Peyer's patch (tissue), 4 donors: Measurements from ENCODE around the gene RYR1. TPM values are rescaled to one million over a fixed set of nuclear protein-coding genes. Genes with fewer than 3 reads are reported as not detected.

Source experiments
- DNase-seq, 3 donors: peaks; one replicate each; pipeline ENCODE4 v3.0.0-alpha.2; 2017 to 2019
- H3K27ac ChIP-seq, 4 donors: fragments of 200-600 bp; sonication (generic); one replicate each; pipeline ENCODE4 v1.5.1; 2016 to 2019
- H3K27me3 ChIP-seq, 2 donors: fragments of 200-600 bp; sonication (generic); one replicate each; pipeline ENCODE4 v1.5.1; 2019
- H3K36me3 ChIP-seq, 3 donors: fragments of 200-600 bp; sonication (generic); one replicate each; pipeline ENCODE4 v1.5.1; 2016 to 2019
- H3K4me1 ChIP-seq, 4 donors: fragments of 200-600 bp; sonication (generic); one replicate each; pipeline ENCODE4 v1.5.1; 2016 to 2019
- H3K4me3 ChIP-seq, 4 donors: fragments of 200-600 bp; sonication (generic); 1 replicate in 3 of 4; 2 replicates in 1 of 4; pipeline ENCODE4 v1.5.1; 2016 to 2019; ENCODE audit warnings: mild to moderate bottlenecking in 1 of 4
- H3K9me3 ChIP-seq, 4 donors: fragments of 200-600 bp; sonication (generic); one replicate each; pipeline ENCODE4 v1.5.1; 2016 to 2019; ENCODE audit warnings: mild to moderate bottlenecking in 1 of 4
- POLR2A ChIP-seq, 2 donors: fragments of 450-650 bp; IDR thresholded peaks; one replicate each; pipeline ENCODE4 v1.5.1; 2017; ENCODE audit warnings: antibody characterized with exemption in 2 of 2, mild to moderate bottlenecking in 2 of 2, moderate library complexity in 2 of 2
- total RNA-seq, 4 donors: library from RNA; depleted of rRNA; stranded (reverse); fragments of >200 nt; gene quantifications; one replicate each; pipeline ENCODE4 v1.1.0, GENCODE V29; 2016
- TF ChIP-seq, protein P1 (sequence below), 6 experiments: fragments of 450-650 bp in 4 of 6; fragments of 200-600 bp in 2 of 6; sonication (generic) in 1 of 6; IDR thresholded peaks; one replicate each; pipeline ENCODE4 v1.5.1; 2017 to 2019; ENCODE audit warnings: antibody characterized with exemption in 6 of 6, mild to moderate bottlenecking in 3 of 6, moderate library complexity in 1 of 6

The RYR1 gene
- total RNA-seq, 4 donors from 2014 or later, result 0.35 to 4.6 (median 3.4) TPM

DNA sequence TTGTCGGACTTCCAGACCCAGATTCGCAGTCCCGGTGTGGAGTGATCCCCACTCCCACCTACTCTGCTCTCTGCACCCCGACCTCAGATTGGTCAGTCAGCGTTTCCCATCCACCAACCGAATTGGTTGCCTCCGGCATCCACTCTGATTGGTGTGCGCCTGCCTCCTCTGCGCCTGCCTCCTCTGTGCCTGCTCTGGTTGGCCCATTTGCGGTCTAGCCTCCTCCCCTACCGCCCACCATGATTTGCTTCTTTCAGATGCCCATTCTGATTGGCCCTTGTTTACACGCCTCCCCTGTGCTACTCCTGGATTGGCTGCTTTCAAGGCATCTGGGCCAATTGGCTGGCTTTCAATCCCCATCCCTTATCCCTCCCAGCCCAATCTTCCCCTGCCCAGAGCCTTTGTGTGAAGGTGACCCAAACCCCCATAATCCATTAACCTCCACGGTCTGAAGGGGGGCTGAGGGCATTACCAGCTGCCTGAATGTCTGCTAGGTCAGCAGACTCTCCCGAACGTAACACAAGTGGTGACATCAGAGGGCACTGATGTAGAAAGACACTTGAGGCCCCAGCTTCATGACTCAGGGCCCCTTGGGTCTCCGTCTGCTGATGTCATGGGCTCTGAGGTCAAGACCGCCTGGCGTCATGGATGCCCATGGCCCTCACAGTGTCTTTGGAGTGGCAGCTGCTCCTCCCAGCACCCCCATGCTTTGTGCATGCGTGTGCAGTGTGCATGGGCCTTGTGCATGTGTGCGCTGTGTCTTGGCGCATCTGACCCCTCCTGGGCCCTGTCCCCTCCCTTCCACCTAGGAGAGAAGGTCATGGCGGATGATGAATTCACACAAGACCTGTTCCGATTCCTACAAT is 103.8 kb downstream of the RYR1 start:
- peaks cover 0 to 6% (median 2%) of the 10 kb centered on the region in 4 donors for H3K4me1 ChIP-seq
- DNase-seq, result no peak
- peak overlapping the region in 2 of 4 donors; percentile 13 to 52 for H3K27ac ChIP-seq
- no peak overlapping the region for H3K4me3 ChIP-seq
- no peak for TF ChIP-seq POLR2A (IDR thresholded peaks at IDR 0.05)
- TF ChIP-seq, protein P1, sequence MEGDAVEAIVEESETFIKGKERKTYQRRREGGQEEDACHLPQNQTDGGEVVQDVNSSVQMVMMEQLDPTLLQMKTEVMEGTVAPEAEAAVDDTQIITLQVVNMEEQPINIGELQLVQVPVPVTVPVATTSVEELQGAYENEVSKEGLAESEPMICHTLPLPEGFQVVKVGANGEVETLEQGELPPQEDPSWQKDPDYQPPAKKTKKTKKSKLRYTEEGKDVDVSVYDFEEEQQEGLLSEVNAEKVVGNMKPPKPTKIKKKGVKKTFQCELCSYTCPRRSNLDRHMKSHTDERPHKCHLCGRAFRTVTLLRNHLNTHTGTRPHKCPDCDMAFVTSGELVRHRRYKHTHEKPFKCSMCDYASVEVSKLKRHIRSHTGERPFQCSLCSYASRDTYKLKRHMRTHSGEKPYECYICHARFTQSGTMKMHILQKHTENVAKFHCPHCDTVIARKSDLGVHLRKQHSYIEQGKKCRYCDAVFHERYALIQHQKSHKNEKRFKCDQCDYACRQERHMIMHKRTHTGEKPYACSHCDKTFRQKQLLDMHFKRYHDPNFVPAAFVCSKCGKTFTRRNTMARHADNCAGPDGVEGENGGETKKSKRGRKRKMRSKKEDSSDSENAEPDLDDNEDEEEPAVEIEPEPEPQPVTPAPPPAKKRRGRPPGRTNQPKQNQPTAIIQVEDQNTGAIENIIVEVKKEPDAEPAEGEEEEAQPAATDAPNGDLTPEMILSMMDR (IDR thresholded peaks at IDR 0.05), result no peak
- H3K27me3 ChIP-seq, result no peaks in the 10 kb centered on the region
- peaks cover 0 to 7% (median 0%) of the 10 kb centered on the region in 4 donors for H3K9me3 ChIP-seq
- no peaks in the 10 kb centered on the region for H3K36me3 ChIP-seq

DNA sequence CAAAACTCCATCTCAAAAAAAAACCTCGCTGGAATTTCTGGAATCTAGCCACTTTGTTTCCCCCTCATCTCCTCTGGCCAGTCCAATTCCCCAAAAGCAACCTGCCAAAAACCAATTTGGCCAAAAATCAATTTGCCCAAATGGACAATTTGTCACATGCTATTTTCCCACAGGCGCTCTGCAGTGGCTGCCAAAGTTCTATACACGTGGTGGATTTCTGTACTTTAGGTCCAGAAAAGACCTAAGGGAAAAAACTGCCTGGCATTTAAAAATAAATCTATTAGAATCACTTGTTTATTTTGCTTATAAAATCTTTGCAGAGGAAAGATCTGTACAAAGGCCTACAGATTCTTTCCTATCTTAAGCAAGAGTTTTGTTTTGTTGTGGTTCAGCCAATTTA is 104.9 kb downstream of the RYR1 start:
- Histone ChIP-seq H3K9me3 (peaks cover 0 to 7% (median 0%) of the 10 kb centered on the region in 4 donors), H3K36me3 (no peaks in the 10 kb centered on the region), H3K27ac (peak overlapping the region in 3 of 4 donors; percentile 29 to 52 (median 43)), H3K4me1 (peaks cover 0 to 6% (median 2%) of the 10 kb centered on the region in 4 donors), H3K4me3 (no peak overlapping the region), H3K27me3 (no peaks in the 10 kb centered on the region)
- TF ChIP-seq, protein P1 (IDR thresholded peaks at IDR 0.05), result no peak
- no peak for TF ChIP-seq POLR2A (IDR thresholded peaks at IDR 0.05)
- no peak for DNase-seq

DNA sequence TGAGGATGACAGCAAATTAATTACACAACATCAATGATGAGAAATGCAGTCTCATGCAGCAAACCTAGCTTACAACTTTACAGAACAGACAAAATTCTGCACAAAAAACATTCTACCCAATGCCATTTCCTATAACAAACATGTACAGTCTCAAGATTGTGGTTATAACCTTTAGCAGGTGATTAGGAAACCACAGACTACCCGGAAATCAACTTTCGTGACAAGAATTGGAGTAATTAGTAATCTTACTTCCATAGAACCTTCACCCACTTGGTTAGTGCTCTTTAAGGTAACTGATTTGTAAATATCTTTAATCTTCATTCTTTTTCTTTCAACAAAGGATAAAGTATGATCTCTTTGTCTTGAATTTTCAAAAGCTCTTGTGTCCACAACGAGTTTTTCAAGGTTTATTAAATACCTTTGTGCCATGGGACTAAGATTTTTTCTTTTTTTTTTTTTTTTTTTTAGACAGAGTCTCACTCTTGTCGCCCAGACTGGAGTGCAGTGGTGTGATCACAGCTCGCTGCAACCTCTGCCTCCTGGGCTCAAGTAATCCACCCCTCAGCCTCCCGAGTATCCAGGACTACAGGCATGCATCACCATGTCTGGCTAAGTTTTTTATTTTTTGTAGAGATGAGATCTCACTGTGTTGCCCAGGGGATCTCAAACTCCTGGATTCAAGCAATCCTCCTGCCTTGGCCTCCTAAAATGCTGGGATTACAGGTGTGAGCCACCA is 105.5 kb downstream of the RYR1 start:
- TF ChIP-seq, protein P1 (IDR thresholded peaks at IDR 0.05), result no peak

DNA sequence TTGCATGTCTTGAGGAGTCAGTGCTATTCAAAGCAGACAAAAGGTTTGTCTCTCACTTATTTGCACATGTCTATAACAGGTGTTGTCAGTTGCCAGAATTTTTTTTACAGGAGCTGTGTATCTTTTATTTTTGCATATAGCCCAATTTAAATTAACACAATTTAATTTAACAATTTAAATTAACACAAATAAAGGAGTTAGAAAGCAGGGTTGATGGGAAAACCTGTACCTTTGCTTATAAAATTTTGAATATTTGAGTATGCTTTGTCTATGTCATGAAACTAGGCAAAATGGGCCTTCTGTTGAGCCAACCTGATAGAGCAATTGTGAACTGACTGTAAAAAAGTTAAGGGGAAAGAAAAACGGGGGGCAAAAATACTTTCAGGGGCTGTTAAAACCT is 106.3 kb downstream of the RYR1 start:
- Histone ChIP-seq H3K27ac (peak overlapping the region in 1 of 4 donors; percentile 52), H3K4me3 (no peak overlapping the region), H3K27me3 (no peaks in the 10 kb centered on the region), H3K4me1 (peaks cover 0 to 7% (median 5%) of the 10 kb centered on the region in 4 donors), H3K36me3 (no peaks in the 10 kb centered on the region), H3K9me3 (peaks cover 0 to 6% (median 0%) of the 10 kb centered on the region in 4 donors)
- no peak for DNase-seq
- TF ChIP-seq, protein P1 (IDR thresholded peaks at IDR 0.05), result no peak
- TF ChIP-seq POLR2A (IDR thresholded peaks at IDR 0.05), result no peak

More for the DNA sequence above, 105.5 kb downstream of the RYR1 start:
- no peak for DNase-seq
- peak overlapping the region in 1 of 4 donors; percentile 52 for H3K27ac ChIP-seq
- H3K4me1 ChIP-seq, result peaks cover 0 to 6% (median 2%) of the 10 kb centered on the region in 4 donors
- H3K27me3 ChIP-seq, result no peaks in the 10 kb centered on the region
- no peaks in the 10 kb centered on the region for H3K36me3 ChIP-seq
- H3K9me3 ChIP-seq, result peaks cover 0 to 7% (median 0%) of the 10 kb centered on the region in 4 donors
- H3K4me3 ChIP-seq, result no peak overlapping the region

DNA sequence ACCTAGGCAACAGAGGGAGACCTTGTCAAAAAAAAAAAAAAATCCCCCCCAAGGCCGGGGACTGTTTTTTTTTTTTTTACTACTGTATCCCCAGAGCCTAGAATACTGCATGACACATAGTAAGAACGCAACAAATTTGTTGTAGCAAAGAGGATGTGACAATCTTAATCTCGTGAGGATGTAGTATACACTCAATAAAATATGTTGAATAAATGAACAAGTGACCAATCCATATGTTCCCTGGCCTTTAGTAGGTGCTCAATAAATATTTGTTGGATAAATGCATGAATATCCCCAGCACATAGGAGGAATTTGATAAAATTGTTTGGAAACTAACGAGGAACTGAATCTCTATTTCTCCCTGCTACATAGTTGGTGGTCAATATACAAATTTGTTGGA is 108.5 kb downstream of the RYR1 start:
- no peak for DNase-seq
- H3K9me3 ChIP-seq, result no peaks in the 10 kb centered on the region
- H3K36me3 ChIP-seq, result no peaks in the 10 kb centered on the region
- peaks cover 0 to 7% (median 6%) of the 10 kb centered on the region in 4 donors for H3K4me1 ChIP-seq
- H3K27ac ChIP-seq, result no peak overlapping the region
- no peaks in the 10 kb centered on the region for H3K27me3 ChIP-seq
- TF ChIP-seq, protein P1 (IDR thresholded peaks at IDR 0.05), result no peak
- TF ChIP-seq POLR2A (IDR thresholded peaks at IDR 0.05), result no peak
- H3K4me3 ChIP-seq, result no peak overlapping the region
